Measurements from ENCODE around the gene TBX20. TPM values are rescaled to one million over a fixed set of nuclear protein-coding genes. Genes with fewer than 3 reads are reported as not detected.
"Not testable (repeated sequence)": the region's sequence is repeated elsewhere in the genome, so short reads cannot be mapped to it uniquely, and the experiment has no call there.

The TBX20 gene
- total and polyA plus RNA-seq, 2 of the 8 experiments (the other 6 are each of a cell fraction or from before 2014, with no cell fraction given), result 0.08 to 0.26 TPM

DNA sequence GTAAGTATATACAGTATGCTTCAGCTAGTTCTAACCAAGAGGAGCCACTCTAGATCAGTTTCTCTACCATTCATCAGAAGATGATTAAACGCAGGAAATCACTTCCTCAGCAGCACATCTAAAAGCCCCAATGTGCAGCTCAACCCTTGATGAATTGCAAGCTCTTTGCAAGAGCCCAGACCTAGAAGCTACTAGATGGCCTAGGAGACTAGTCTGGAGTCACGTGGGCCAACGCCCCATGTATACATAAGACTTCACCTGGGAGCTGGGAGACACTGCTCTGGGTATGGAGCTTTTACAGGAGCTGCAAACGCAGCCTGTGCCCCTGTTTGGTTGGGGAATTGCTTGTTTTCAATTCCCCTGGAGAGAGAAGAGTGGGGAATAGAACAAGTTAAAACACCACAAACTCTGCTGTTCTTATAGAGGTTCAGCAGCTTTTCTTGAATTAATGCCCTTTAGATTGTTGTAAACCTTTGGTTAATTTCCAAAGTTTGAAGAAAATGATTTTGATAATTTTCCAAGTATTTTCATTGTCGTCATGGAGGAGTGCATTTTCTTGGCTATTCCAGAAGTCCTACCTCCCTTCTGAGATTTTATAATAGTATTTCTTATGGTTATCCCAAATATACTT is 69.9 kb downstream of the TBX20 start:
- POLR2A ChIA-PET (ENCODE audit: partially characterized antibody); H3K79me2 ChIP-seq (ENCODE audit: control insufficient read depth in 1 of 2, insufficient read depth in 2 of 2, low read length in 2 of 2); H2BK5ac ChIP-seq (ENCODE audit: low read depth, low read length); FAIRE-seq; H3K9me3 ChIP-seq (ENCODE audit: insufficient read depth in 2 of 2, low read depth in 1 of 2, low read length in 1 of 2); H3K27ac ChIP-seq (ENCODE audit: low read depth, low read length); H3K79me1 ChIP-seq (ENCODE audit: low read depth, low read length); H2AK5ac ChIP-seq (ENCODE audit: low read depth, low read length); H4K5ac ChIP-seq (ENCODE audit: insufficient read length, low read depth, low read length); H3K56ac ChIP-seq (replicated peaks; ENCODE audit: insufficient read length, low read depth, low read length); H2BK15ac ChIP-seq (ENCODE audit: low read length); H2BK120ac ChIP-seq (replicated peaks; ENCODE audit: low read depth, low read length); H3K18ac ChIP-seq (ENCODE audit: extremely low read depth, low read length); H3K14ac ChIP-seq (ENCODE audit: insufficient read length); H4K20me1 ChIP-seq (replicated peaks in 1 of 2; ENCODE audit: control insufficient read depth in 1 of 2, insufficient read depth in 2 of 2, low read length in 2 of 2); H3K4me3 ChIP-seq (ENCODE audit: extremely low read depth in 1 of 4, insufficient read depth in 2 of 4, low read depth in 3 of 4, low read length in 4 of 4); DNase-seq (ENCODE audit: low read depth in 1 of 2, low spot score in 2 of 2); H3K23me2 ChIP-seq (ENCODE audit: low read depth, low read length); H3K36me3 ChIP-seq (ENCODE audit: control insufficient read depth in 2 of 4, insufficient read depth in 4 of 4, low read length in 3 of 4); H3K4me1 ChIP-seq (replicated peaks in 1 of 4; ENCODE audit: control insufficient read depth in 3 of 4, insufficient read depth in 4 of 4, low read length in 3 of 4); H3K9ac ChIP-seq (replicated peaks in 1 of 4; ENCODE audit: extremely low read depth in 1 of 4, low read depth in 3 of 4, low read length in 3 of 4); H3K4ac ChIP-seq (replicated peaks; ENCODE audit: insufficient read length, low read depth, low read length); H4K91ac ChIP-seq (replicated peaks; ENCODE audit: insufficient read length, low read length); H2BK20ac ChIP-seq (ENCODE audit: low read length); H2AFZ ChIP-seq (ENCODE audit: low read length); H4K8ac ChIP-seq (ENCODE audit: extremely low read depth, insufficient read depth, low read length); H3K23ac ChIP-seq (ENCODE audit: insufficient read length); H2BK12ac ChIP-seq (ENCODE audit: low read depth, low read length); H3K4me2 ChIP-seq (ENCODE audit: insufficient read depth in 1 of 2, low read depth in 2 of 2, low read length in 2 of 2): not testable (repeated sequence)
- CTCF ChIA-PET (ENCODE audit: partially characterized antibody), result interaction anchor here (0.6 to 1.2 kb wide), 3 partner anchors 76 to 427 kb away, joined by 3 to 4 read pairs (median 3); no protein-coding TSS in a partner anchor
- H3K27me3 ChIP-seq (replicated peaks in 1 of 4; ENCODE audit: control insufficient read depth in 3 of 4, extremely low read depth in 1 of 4, insufficient read depth in 3 of 4, low read length in 3 of 4), result peaks cover 6 to 26% (median 24%) of the 10 kb centered on the region in 4 experiments
- 75% methylated on average over 4 of the region's 5 CpGs; no CpG with 5 or more reads in 1 of the 2 experiments for WGBS, 2 experiments (ENCODE audit: extremely low coverage in 1 of 2, insufficient coverage in 1 of 2, insufficient read length in 1 of 2, insufficient replicate concordance in 2 of 2, low coverage in 1 of 2, low lambda C conversion rate in 2 of 2, missing lambda C conversion rate in 1 of 2)

Measured in H1 (cell line).